MM.1S (cell line): ENCODE data around the gene AP2A1.

ENCODE experiments used
- CTCF ChIP-seq: fragments of 300-600 bp; sonication (generic); IDR thresholded peaks from 2 replicates; pipeline ENCODE4 v1.5.1; 2016; ENCODE audit warnings: antibody characterized with exemption, low read length, mixed read lengths
- EZH2 ChIP-seq: fragments of 300-600 bp; sonication (generic); optimal IDR thresholded peaks from 2 replicates; pipeline ENCODE3; 2017; ENCODE audit warnings: low read depth, mild to moderate bottlenecking, antibody characterized with exemption, low read length, mixed read lengths
- EZH2phosphoT487 ChIP-seq: fragments of 300-600 bp; sonication (generic); IDR thresholded peaks from 2 replicates; pipeline ENCODE4 v1.6.1; 2018; ENCODE audit warnings: antibody characterized with exemption, low read length

- TF ChIP-seq CTCF (no peak), EZH2 (no peak), EZH2phosphoT487 (no peak)
Observed at GRCh38 chr19:49761249-49761624, 5.6 kb upstream of the AP2A1 start.
